NOMO-1 treated with DMSO at 0.1 percent for 48 hours (cell line): ENCODE results near the gene OR3A2.
"Not testable (repeated sequence)": the region's sequence is repeated elsewhere in the genome, so short reads cannot be mapped to it uniquely, and the experiment has no call there.

Experiments
- DNase-seq: peaks from one replicate; lab custom pipeline; 2025; ENCODE audit not compliant: unreplicated experiment; lab: John Stamatoyannopoulos, UW

OR3A2 gene

DNA sequence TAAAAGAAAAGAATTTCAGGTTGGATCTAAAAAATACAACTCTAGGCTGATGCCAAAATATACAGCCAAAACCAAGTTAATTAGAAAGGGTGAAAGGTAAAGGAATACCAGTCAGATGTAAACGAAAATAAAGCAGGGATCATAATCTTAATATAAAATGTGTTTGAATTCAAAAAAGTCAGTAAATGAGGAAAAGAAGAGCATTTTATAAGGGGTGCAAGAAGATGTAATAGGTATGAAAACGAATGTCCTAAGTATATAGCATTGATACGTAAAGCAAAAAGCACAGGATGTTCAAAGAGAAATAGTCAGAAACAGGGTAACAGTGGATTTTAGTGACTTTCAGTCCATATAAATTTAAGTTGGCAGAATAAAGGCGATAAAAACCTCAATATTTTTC lies 90.5 kb downstream of the OR3A2 start:
- DNase-seq: no peak

DNA sequence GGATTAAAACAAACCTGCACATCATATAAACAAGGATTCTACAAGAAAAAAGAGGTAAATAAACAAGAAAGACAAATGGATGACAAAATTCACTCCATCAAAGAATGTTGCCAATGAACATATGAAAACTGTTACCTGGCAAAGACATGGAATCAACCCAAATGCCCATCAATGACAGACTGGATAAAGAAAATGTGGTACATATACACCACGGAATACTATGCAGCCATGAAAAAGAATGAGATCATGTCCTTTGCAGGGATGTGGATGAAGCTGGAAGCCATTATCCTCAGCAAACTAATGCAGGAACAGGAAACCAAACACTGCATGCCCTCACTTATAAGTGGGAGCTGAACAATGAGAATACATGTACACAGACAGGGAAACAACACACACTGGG lies 92.6 kb downstream of the OR3A2 start:
- DNase-seq: not testable (repeated sequence)

DNA sequence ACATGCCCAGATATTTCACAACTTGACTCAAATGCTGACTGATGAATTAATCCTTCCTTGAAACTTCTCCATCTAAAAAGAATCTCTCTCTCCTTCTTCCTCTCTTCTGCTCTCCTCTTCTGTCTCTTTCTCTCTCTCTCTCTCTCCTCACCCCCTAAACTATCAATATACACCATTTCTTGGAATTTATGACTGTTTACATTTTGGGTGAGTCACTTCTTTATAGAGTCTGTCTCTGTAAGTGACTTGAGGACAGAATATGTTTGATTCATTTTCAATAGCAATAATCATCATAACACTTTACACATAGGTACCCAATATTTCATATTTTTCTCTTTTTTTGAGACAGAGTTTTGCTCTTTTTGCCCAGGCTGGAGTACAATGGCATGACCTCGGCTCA lies 103.2 kb downstream of the OR3A2 start:
- no peak for DNase-seq

DNA sequence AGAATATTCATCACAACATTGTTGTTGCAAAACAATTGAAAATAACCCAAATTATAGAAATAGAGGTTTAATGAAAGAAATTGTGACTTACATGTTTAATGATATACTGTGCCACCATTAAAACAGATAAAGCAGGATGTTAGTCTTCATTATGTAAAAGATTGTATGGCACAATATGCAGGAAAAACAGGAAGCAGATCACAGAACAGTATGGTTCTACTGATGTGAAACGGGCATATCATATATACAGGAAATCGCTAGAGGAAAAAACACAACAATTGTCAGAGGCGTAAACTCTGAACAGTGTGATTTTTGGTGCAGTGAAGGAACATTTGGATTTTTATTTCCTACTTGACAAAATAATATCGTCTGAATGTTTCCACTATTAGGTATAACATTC lies 110.0 kb downstream of the OR3A2 start:
- DNase-seq: no peak

DNA sequence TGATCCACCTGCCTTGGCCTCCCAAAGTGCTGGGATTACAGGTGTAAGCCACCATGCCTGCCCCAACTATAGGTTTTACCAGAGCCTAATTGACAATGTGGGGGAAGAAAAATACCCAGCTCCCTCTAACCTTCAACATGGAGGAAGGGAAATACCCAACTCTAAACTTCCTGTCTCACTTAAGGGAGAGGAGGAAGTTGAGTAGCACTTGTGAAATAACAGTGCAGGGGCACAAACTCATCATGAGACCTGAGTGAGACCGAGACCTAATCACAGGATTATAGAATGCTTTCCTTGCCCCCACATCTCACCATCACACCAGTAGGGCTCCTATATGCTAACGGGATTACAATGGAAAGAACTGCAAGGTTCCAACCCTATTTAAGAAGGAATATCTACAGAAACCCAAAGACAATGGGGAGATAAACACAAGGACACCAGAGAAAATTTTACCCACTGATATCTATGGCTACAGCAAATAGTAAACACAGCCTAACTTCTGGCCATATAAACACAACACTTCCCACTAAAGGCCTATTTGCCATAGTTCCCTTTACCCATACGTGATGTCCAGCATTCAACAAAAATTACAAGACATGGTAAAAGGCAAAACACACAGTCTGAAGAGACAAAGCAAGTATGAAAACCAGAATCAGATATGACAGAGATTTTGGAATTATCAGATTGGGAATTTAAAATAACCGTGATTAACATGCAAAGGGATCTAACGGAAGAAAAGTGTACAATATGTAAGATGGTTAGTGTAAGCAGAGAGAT lies 114.8 kb downstream of the OR3A2 start:
- DNase-seq: peak; percentile 6

DNA sequence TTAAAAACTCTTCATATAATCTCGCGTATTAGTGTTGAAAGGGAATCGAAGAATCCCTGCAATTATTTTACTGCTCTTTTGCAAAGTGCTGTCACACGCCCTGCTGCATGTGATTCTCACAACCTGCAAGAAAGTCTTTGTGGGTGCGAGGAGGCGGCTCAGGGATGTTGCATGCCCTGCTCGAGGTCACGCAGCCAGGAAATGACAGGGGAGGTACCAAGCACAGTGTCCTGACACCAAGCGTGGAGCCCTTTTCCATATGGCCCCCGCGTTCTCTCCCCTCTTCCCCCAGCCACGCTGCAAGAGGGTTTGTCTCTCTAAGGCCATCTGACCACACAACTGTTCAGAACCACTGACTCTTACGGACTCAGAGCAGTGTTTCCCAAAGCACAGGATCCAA lies 125.5 kb downstream of the OR3A2 start:
- DNase-seq: no peak

DNA sequence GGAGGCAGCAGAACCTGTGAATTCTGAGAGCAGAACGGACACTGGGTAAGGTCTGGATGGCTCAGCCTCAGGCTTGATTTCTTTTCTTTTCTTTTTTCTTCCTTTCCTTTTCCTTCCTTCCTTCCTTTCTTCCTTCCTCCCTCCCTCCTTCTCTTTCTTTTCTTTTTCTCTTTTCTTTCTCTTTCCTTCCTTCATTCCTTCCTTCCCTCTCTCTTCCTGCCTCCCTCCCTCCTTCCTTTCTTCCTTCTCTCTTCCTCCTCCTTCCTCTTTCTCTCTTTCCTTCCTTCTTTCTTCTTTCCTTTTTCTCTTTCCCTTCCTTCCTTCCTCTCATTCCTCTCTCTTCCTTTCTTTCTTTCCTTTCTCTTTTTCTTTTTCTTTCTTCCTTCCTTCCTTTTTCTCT lies 125.9 kb downstream of the OR3A2 start:
- no peak for DNase-seq

DNA sequence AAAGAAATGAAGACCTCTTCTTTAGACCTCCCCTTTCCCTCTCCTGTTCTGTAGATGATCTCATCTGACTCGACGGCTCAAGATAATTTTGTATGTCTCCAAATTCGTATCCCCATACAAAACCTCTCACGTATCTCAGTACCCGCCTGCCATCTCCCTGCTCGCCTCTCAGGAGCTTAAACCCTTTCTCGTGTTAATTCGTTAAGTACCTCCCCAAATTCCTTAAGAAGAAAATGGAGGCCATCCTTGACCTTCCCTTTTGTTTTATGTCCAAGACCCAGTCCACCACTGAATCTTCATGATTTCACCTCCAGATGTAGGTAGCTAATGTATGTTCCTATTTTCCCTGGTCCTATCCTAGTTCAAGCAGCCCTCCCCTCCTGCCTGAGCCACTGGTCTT lies 129.5 kb downstream of the OR3A2 start:
- no peak for DNase-seq

DNA sequence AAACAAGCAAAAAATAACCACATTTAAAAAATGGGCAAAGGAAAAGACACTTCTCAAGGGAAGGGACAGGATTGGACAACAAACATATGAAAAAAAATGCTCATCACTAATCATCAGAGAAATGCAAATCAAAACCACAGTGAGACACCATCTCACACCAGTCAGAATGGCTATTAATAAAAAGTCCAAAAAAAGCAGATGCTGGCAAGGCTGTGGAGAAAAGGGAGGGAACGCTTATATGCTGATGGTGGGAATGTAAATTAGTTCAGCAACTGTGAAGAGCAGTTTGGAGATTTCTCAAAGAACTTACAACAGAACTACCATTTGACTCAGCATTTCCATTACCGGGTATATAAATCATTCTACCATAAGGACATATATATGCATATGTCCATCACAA lies 137.1 kb downstream of the OR3A2 start:
- DNase-seq: not testable (repeated sequence)

DNA sequence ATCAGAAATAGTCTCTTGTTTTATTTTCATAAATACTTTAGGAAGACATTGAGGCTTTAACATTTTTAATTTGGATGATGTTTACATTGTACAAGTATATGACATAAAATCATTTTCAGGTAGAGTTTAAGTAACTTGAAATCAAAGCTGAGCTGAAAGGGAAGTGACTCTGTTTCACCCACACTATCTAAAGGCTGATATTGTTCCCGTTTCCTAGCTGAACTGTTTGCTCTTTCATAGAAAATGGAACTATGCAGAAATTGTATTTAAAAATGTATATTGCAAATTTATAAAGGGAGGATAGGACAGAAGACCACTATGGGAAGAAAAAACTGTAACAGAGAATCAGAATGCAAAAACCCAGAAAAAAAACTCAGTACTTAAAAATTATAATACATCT lies 141.3 kb downstream of the OR3A2 start:
- DNase-seq: peak; percentile 54

DNA sequence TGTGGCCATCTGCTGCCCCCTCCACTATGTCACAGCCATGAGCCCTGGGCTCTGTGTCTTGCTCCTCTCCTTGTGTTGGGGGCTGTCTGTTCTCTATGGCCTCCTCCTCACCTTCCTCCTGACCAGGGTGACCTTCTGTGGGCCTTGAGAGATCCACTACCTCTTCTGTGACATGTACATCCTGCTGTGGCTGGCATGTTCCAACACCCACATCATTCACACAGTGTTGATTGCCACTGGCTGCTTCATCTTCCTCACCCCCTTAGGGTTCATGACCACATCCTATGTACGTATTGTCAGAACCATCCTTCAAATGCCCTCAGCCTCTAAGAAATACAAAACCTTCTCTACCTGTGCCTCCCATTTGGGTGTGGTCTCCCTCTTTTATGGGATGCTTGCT lies 145.1 kb downstream of the OR3A2 start:
- not testable (repeated sequence) for DNase-seq

DNA sequence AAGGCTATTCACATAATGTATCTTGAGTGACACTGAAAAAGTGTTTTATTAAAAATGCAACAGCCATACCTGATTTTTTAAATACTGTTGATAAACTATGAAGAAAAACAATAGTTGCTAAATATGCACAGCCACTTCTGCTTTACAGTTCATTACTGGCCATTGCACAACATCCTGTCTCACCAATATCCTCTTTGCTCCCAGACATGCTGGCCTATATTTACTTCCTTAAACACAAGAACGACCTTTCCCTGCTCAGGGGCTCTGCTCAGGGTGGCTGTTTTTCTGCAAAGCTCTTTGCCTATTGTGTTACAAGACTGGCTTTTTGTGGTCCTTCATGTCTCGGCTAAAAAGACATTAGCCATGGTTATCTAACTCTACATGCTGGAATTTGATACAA lies 147.4 kb downstream of the OR3A2 start:
- peak; percentile 90 for DNase-seq

DNA sequence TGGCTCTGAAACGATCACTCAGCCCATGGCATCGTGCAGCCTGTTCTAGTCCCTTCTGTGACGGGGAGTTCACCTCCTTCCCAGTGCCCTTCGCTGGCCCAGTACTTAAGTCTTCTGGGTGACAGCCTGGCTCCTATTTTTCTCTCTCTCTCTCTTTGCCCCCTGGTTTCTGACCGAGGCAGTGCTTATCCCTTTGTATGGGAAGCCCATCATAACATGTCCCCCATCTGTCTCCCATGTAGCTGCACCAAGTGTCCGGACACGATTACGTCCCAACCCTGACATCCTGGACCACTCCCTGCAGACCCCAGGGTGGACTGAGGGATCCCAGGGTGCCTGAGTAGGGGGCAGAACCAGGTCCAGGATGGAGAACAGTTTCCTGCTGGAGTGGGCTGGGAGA lies 153.8 kb downstream of the OR3A2 start:
- not testable (repeated sequence) for DNase-seq
